GM18517 (cell line): ENCODE data around the gene TIMM13.
A peak's percentile ranks its signal among the peaks of the same experiment; 100 is the strongest.
"Not testable (repeated sequence)": the region's sequence is repeated elsewhere in the genome, so short reads cannot be mapped to it uniquely, and the experiment has no call there.

Experiments used
- ATAC-seq: cut with Tn5 transposase; IDR thresholded peaks from one replicate; pipeline ENCODE4 v1.9.1; 2021; ENCODE audit warnings: mild to moderate bottlenecking, moderate library complexity; ENCODE audit not compliant: unreplicated experiment

TIMM13 gene

GRCh38 chr19:2427429-2428320 is at the start of gene TIMM13:
TIMM13 (minus strand) TSS chr19:2427586; CDS start chr19:2427533, 53 bp downstream.
- peak; percentile 75 for ATAC-seq

DNA sequence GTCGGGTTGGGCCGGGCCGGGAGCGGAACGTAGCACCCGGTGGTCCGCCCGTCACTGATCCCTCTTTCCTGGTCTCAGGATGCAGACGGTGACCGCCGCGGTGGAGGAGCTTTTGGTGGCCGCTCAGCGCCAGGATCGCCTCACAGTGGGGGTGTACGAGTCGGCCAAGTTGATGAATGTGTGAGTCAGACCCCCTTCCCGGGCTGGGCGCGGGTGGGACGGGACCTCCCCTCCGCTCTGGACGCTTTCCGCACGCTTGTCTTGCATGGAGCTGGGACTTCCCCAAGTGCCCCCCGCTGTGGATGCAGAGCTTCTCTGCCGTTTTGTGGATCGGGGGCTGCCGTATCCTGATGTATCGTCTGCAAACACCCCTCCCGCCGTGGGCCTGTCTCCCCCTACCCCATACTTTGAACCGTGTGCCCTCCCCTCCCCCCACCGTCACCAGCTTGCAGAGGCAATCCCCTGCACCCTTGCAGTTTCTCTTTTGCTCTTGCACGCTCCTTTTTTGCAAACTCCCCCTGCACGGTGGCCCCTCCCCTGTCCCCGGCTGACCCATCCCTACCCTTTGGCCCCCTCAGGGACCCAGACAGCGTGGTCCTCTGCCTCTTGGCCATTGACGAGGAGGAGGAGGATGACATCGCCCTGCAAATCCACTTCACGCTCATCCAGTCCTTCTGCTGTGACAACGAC is 49.2 kb upstream of the TIMM13 start:
- peak; percentile 6 for ATAC-seq

- ATAC-seq: peak; percentile 51
Measured at GRCh38 chr19:2475702-2476450, 48.5 kb upstream of the TIMM13 start, which contains the start of gene GADD45B. GADD45B (plus strand) TSS chr19:2476127; CDS start chr19:2476359, 232 bp downstream.

- no peak for ATAC-seq
Measured at GRCh38 chr19:2475018-2475701, 47.8 kb upstream of the TIMM13 start.

GRCh38 chr19:2474232-2475017 is 47.0 kb upstream of the TIMM13 start:
- ATAC-seq: peak; percentile 15

DNA sequence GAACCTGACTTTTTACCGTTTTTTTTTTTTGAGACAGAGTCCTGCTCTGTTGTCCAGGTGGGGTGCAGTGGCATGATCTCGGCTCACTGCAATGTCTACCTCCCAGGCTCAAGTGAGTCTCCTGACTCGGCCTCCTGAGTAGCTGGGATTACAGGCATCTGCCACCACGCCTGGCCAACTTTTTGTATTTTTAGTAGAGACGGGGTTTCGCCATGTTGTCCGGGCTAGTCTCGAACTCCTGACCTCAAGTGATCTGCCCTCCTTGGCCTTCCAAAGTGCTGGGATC is 42.5 kb upstream of the TIMM13 start:
- ATAC-seq: not testable (repeated sequence)

- no peak for ATAC-seq
Measured at GRCh38 chr19:2469102-2469914, 41.9 kb upstream of the TIMM13 start.

- no peak for ATAC-seq
Measured at GRCh38 chr19:2468596-2468995, 41.2 kb upstream of the TIMM13 start.

- no peak for ATAC-seq
Measured at GRCh38 chr19:2464389-2464788, 37.0 kb upstream of the TIMM13 start.

GRCh38 chr19:2463694-2464093 is 36.3 kb upstream of the TIMM13 start:
- not testable (repeated sequence) for ATAC-seq

- ATAC-seq: no peak
Measured at GRCh38 chr19:2462635-2463421, 35.4 kb upstream of the TIMM13 start.

- ATAC-seq: no peak
Measured at GRCh38 chr19:2461751-2462634, 34.6 kb upstream of the TIMM13 start.

DNA sequence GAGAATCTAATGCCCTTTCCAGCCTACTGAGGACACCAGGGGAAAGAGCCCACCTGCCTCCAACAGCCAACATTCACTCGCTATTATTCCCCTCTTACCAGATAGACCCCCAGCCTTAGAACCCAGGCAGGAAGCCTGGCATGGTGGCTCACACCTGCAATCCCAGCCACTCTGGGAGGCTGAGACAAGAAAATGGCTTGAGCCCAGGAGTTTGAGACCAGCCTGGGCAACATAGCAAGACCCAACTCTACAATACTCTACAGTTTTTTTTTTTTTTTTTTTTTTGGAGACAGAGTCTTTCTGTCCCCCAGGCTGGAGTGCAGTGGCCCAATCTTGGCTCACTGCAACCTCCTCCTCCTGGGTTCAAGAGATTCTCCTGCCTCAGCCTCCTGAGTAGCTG is 32.9 kb upstream of the TIMM13 start:
- ATAC-seq: no peak

- ATAC-seq: not testable (repeated sequence)
Measured at GRCh38 chr19:2458776-2459175, 31.4 kb upstream of the TIMM13 start.

- no peak for ATAC-seq
Measured at GRCh38 chr19:2458054-2458453, 30.7 kb upstream of the TIMM13 start.

GRCh38 chr19:2457394-2458037 is 30.1 kb upstream of the TIMM13 start:
- no peak for ATAC-seq
